Measurements from ENCODE around the gene TGFBR3L.

Gene TGFBR3L

DNA sequence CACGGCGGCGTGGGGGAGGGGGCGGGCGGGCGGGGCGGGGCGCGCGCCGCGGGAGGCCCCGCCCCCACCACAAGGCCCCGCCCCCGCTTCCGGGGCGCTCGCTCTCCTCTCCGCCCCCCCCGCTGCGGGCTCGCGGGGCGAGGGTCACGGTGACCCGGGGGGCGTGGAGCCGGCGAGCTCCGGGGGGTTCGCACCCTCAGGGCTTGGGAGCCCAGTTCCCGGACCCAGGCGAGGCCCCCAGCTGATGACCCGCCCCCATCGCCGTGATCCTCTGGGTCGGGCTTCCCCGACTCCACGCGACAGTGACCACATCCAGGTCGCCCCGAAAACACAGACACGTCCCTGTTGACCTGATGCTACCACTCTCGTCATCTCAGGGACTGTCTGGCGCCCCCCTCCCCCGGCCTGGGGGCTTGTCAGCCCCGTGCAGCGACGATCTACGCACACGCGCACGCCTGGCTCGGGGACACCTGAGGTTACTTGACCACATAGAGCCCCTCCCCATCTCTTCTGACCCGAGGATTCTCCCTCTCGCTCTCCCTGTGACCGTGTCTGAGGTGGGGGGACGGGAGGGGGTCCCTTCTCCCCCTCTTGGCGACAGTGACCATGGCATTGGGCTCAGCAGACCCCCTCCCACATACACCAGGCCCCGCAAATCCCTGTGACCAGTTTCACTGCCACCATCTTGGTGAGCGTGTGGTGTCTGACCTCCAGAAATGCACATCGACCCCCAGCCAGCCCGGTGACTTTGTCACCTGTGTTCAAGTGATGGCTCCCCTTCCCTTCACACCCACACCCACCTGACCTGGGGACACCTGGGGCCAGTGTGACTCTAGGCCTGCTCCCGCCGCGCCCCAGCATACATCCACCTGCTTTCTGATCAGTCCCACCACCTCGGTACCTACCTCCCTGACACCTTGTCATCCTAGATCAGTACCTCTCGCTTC, 10.3 kb upstream of the TGFBR3L start:
- DNase-seq, result peak; percentile 72

DNA sequence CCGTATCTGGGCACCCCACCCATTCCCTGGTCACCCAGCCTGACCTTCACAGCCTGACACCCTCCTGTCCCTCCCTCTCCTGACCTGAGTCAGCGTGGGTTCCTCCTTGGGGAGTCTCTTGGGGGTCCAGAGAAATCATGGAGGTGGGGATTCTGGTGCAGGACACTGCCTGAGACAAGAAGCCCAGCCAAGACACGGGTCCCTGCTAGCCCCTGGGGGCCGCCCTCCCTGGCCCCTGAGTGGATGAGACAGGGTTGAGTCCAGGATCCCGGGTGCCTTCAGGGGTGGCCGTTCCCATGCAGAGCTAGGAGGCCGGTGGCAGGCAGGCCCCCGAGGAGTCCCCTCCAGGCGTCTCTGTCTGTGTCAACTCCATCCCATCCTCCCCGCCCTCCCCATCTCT, 9.4 kb upstream of the TGFBR3L start:
- DNase-seq, result peak; percentile 36

DNA sequence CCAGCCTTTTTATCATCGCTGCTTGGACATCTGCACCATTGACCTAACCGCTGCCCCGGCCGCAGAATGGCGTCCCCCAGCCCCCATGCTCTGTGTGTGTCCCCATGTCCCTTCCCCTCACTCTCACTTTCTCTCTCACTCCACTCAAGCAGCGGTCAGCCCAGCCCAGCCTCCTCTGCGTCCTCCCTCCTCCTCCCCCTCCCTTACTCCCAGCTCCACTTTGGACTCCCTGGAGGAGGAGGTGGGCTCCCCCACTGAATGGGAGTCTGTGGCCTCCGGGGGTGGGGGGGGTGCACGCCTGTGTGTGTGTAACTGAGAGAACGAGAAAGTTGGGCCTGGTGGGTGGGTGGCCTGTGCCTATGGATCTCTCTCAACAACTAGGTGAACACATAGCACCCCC, 8.8 kb upstream of the TGFBR3L start:
- DNase-seq, result no peak

DNA sequence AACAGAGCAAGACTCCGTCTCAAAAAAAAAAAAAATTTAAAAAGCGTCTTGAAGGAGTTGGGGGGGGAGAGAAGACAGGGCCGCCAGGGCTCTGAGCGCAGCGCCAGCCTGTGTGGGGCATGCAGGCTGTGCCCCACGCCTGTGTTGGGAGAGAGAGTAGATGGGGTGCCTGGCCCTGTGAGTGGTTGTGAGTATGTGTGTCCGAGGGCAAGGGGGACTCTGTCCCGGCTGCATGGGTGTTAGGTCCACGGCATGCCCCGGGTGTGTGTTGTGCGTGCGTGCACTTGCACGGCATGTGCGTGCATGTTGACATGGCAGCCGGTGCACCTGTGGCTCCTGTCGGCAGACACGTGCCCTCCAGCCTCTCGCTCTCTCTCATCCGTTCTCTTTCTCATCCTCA, 7.5 kb upstream of the TGFBR3L start:
- DNase-seq, result peak; percentile 13

DNA sequence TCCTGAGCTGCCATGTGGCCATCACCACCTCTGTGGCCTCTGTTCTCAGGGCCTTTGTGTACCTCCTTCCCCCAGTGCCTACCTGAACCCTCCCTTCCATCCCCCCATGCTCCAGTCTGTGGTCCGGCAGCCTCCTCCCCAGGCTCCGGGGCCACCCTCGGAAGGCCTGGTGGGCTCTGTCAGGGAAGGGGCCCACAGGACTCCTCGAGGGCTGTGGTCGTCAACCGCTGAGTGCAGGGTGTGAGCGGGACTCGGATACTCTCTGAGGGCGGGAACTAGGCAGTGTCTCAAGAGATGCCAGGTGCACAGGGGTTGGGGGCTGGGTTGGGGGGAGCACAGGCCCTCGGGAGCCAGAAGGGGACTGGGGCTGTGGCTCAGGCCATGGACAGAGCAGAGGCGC, 7.1 kb upstream of the TGFBR3L start:
- DNase-seq, result peak; percentile 14

DNA sequence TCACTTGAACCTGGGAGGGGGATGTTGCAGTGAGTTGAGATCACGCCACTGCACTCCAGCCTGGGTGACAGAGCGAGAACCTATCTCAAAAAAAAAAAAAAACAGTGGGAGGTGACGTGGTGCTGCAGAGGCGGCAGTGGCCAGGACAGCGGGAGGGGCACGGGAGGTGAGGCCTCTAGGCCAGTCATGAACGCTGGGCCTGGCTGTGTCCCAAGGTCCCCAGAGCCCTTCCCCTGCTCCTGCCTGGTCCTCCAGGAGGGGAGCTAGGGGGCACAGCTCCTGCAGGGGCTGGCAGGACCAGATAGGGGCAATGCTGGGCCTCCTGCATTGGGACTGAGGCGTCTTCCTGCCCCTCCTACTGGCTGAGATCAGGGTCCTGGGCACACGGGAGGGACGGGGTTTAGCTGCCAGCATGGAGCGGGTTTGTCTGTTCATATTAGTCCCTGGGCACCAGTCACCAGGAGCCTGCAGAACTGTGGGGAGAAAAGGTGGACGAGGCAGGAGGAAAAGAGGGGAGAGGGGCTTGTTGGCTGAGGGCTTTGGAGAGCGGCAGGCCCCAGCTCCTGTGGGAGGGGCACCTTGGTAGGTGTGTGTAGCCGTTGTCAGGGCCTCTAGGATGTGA, 6.4 kb upstream of the TGFBR3L start:
- no peak for DNase-seq

DNA sequence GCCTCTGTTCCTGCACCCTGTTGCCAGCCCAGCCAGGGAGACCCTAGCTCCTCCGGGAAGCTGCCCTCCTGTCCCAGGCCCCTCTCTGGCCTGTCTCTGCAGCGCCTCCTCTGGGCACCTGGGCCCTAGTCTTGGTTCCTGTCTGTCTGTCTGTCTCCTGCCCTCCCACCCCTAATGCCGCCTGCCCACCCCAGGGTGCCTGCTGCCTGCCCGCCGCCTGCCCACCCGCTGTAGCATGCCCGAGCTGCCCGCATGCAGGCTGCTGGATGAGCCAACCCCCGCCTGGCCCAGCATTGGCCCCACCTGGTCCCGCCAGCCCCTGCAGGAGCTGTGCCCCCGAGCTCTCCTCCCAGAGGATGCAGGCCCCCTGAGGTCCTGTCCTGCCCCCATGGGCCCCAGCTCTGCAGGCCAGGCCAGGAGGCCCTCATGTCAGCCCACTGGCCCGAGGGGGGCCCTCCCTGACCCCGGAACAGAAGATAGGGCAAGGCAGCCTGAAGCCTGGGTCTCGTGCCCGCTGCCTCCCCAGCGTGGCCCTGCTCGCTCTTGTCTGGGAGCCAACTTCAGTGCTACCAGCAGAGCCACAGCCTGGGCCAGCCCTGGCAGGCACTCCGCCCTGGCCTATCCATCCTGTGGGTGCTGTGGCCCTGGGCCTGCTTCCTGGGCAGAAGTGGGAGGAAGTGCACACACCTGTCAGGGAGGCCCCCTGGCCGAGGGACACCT, 5.7 kb upstream of the TGFBR3L start:
- DNase-seq, result no peak

DNA sequence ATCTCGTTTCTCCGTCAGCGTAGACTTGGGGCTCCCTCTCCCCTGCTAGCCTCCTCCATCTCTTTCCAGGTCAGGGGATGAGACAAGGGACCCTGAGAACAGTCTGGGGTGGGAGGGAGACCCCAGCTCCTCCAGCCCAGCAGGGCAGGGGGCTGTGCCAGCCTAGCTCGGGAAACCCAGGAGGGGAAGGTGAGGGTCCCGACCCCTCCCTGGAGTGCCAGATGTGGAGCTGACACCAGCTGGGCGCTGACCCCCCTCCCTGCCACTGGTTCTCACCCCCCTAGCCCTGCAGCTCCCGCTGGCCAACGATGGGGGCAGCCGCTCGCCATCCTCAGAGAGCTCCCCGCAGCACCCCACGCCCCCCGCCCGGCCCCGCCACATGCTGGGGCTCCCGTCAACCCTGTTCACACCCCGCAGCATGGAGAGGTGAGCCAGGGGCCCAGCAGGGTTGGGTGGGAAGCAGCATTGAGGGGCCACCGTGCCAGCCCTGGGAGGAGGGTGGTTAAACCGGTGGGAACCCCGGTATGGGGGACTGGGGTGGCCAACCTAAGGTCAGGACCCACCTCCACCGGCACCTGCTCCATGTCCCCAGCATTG, 5.1 kb upstream of the TGFBR3L start:
- no peak for DNase-seq

DNA sequence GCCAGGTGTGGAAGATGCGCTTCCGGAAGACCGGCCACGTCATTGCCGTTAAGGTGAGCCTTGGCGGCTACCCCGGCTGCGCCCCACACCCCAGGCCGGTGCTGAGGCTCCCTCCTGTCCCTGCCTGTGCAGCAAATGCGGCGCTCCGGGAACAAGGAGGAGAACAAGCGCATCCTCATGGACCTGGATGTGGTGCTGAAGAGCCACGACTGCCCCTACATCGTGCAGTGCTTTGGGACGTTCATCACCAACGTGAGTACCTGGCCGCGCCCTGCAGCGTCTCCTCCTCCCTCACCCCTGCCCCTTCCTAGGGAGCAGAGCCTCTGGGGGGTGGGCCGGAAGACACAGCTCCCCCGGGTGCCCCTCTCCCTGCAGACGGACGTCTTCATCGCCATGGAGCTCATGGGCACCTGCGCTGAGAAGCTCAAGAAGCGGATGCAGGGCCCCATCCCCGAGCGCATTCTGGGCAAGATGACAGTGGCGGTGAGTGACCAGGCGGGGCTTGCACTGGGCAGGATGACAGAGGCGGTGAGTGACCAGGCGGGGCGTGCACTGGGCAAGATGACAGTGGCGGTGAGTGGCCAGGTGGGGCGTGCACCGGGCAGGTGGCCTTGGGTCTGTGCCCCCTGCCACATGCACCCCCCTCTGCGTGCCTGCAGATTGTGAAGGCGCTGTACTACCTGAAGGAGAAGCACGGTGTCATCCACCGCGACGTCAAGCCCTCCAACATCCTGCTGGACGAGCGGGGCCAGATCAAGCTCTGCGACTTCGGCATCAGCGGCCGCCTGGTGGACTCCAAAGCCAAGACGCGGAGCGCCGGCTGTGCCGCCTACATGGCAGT, 4.1 kb upstream of the TGFBR3L start:
- DNase-seq, result no peak

DNA sequence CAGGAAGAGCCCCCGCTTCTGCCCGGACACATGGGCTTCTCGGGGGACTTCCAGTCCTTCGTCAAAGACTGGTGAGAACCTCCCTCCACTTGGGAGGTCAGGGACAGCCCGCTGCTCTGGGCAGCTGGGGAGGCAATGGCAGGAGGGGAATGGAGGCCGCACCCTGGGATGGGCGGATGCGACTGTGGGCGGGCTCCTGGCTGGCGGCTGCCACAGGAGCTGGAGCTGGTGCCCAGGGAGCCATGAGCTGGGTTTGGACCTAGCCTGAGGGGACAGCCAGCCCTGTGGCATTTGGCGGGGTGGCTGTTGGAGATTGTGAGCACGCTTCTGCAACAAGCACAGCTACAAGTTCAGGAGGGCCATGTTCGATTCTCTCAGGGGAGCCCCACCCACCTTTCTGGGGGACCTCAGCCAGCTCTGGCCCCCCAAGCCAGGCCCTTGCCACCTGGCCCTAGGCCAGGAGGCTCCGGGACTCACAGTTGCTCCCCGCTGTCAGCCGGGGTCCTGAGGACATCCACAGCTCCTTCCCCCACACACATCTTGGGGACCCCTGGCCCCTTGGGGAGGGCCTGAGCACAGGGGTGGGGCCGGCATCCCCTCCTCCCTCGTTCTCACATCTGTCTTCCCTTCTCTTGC, 3.0 kb upstream of the TGFBR3L start:
- no peak for DNase-seq

DNA sequence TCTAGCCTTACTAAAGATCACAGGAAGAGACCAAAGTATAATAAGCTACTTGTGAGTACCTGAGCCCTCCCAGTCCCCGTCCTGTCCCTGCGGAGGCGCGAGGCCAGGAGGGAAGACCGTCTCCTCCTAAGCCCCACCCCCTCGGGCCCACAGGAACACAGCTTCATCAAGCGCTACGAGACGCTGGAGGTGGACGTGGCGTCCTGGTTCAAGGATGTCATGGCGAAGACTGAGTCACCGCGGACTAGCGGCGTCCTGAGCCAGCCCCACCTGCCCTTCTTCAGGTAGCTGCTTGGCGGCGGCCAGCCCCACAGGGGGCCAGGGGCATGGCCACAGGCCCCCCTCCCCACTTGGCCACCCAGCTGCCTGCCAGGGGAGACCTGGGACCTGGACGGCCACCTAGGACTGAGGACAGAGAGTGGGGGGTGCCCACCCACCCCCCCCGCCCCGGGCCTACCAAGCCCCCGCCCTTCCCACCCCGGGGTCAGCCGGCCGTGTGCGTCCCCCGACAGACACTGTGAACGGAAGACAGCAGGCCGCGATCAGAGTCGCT, 2.4 kb upstream of the TGFBR3L start:
- DNase-seq, result no peak

DNA sequence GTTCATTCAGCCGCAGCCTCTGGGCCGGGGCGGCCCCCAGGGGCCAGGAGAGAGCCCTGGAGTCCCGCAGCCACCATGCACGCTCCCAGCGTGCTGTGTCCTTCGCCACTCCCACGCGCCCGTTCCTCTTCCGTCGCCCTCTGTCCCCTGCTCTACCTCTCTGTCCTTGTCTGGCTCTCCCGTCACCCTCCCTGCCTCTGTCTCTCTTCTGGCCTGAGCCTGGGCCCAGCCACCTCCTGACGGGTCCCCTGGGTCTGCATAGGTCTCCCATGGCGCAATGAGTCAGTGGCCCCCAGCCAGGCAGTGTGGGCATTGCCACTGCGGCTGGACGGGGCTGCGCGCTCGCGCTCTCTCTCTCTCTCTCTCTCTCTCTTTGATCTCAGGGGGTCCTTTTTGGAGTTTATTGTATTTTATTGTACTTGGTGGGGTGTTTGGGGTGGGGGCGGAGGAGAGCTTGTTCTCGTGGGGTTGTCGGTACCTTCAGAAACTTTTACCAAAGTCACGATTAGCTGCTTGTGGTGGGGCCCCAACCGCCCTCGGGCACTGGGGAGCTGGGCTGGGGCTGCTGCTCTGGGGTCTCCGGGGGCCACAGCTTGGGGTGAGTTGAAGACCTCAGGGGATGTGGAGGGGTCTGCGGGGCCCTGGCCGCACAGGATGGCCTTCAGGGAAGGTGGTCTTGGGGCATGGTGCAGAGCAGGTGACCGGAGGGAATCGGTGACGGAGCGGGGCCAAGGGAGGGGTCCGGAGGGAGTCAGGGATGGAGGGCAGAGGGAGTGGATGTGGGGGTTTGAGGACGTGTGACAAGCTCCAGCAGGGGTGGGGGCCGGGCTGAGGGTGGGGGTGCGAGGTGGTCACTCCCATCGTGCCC, 1.7 kb upstream of the TGFBR3L start:
- DNase-seq, result no peak

DNA sequence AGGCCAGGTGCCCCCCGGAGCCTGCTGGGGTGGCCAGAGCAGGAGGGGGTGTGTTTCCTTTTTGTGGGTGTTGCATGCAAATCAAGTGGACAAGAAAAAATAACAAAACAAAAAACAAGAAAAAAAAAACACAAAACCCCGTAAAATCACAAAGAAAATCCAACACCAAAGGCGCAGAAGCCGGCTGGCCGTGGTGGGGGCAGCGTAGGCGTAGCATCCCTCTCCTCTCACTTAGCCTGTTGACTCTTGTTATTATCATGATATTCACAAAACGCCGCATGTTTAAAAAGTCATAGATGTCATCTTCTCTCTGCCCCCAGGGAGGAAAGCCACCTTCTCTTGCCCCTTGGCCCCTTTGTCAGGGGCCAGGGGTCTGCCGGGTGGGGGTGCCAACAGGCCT, 978 bp upstream of the TGFBR3L start:
- no peak for DNase-seq

DNA sequence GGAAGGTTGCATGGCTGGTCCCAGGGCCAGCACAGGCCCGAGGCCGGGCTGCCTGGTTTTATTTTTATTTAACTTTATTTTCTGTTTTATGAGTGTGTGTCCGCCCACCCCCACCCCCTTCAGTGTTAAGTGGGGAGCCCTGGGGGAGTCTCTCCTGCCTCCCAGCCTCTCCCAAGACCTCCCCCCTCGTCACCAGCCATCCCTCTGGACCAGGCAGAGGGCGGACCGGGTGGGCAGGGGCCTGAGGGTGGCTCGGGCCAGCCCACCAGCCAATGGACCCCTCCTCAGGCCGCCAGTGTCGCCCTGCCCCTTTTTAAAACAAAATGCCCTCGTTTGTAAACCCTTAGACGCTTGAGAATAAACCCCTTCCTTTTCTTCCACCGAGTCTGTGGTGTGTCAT, 531 bp upstream of the TGFBR3L start:
- no peak for DNase-seq

DNA sequence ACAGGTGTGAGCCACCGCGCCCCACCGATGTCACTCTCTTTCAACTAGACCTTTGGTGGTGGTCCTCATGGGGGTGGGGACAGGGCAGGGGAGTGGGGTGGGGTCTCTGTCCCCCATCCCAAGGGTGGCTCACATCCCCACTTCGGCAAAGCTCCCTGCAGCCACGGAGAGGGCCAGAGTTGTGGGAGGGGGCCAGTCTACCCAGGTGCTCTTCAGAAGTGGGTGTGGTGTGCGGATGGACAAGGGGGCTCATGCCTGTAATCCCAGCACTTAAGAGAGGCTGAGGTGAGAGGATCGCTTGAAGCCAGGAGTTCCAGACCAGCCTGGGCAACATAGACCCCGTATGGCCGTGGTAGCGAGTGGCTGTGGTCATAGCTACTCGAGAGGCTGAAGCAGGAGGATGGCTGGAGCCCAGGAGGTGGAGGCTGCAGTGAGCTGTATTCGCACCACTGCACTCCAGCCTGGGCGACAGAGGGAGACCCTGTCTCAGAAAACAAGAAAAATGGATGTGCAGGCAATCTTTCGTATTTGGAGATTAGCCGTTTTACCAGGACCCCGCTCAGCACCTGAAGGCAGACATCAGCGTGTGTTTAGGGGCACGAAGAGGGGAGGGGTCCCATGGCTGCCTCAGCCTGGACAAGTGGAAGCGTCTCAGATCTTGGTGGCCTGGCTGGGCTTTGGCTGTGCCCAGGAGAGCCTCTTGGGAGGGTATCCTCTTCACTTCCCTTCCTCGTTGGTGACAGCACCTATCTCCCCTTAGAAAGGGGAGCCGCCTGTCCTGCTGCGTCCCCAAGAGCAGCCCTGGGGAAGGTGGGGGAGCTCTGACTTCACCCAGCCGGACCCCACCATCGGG, 846 bp downstream of the TGFBR3L start:
- no peak for DNase-seq

DNA sequence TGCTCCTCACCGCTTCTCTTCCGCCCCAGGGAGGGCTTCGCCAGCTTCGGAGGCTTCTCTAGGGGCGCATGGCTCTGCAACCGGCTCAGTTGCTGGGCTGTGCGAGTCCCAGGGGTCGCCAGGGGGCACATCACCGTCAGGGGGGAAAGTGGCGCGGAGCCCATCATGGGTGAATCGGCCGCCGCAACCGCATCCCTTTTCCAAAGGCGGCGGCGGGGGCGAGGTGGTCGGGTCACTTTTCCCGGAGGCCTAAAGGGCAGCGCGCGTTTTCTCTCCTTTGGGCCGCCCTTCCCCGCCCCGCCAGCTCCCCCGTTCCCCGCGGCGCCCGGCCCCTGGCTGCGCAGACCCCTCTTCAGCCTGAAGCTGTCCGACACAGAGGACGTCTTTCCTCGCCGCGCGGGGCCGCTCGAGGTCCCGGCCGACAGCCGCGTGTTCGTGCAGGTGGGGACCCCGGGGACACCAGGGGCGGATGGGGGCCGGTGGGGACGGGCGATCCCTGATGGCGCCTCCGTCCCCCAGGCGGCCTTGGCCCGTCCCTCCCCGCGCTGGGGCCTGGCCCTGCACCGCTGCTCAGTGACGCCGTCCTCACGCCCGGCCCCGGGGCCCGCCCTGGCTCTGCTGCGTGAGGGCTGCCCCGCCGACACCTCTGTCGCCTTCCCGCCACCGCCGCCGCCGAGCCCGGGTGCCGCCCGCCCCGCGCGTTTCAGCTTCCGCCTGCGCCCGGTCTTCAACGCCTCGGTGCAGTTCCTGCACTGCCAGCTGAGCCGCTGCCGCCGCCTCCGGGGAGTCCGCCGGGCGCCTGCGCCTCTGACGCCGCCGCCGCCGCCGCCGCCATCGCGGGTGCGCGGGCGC, 1.7 kb downstream of the TGFBR3L start:
- DNase-seq, result no peak

DNA sequence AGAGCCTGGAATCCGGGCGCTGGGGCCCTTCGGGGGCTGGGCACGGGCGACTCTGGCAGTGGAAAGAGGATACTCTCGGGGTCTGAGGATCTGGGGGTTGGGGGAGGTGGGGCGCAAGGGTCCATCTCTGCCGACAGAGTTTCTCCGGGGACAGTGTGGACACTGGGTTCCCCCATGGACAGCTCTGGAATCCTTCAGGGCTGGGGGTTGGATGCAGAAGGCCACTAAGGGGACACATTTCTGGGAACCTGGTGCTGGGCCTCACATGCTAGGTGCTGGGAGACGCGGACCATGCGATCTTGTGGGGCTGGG, 2.3 kb downstream of the TGFBR3L start:
- DNase-seq, result no peak

DNA sequence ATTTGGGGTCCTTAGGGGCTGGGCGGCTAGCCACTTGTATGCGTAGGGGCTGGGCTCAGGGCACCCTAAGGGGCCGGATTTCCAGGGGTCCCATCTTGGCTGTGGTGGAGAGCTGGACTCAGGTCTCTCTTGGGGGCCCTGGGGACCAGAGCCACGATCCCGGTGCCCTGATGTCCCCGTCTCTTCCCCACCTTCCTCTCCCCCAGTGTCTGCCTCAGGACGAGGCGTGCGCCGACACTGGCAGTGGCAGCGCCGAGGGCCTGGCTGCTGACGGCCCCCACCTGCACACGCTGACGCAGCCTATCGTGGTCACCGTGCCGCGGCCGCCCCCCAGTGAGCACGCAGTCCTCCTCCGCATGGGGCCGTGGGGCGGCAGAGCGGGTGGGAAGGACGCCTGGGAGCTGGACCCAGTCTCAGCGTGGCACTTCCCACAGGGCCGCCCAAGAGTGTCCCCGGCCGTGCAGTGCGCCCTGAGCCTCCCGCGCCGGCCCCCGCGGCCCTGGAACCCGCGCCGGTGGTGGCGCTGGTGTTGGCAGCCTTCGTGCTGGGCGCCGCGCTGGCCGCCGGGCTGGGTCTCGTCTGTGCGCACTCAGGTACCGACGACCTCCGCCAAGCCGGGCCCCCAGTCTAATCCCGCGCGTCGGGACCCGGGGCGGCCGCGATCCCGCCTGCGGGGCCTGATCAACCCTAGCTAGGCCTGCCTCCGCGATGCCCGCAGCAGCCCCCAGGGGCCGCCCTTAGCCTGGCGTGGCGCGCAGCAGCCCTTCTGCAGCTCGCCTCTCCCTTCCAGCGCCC, 2.8 kb downstream of the TGFBR3L start:
- DNase-seq, result no peak

Data from femur (tissue), 1 donor.